ENCODE measurements around the gene QPRT.
"Not testable (repeated sequence)": the region's sequence is repeated elsewhere in the genome, so short reads cannot be mapped to it uniquely, and the experiment has no call there.

QPRT gene

GRCh38 chr16:29686740-29687332, 7.9 kb downstream of the QPRT start:
- no peaks in the 10 kb centered on the region for H3K36me3 ChIP-seq (replicated peaks; ENCODE audit: insufficient read depth, low read length)
- no peak overlapping the region for H3K27ac ChIP-seq (ENCODE audit: low read length)
- no peaks in the 10 kb centered on the region for H3K27me3 ChIP-seq (replicated peaks; ENCODE audit: insufficient read depth, low read length)
- no peaks in the 10 kb centered on the region for H3K9me3 ChIP-seq (replicated peaks; ENCODE audit: insufficient read depth, low read length)
- H3K9me2 ChIP-seq (replicated peaks; ENCODE audit: insufficient read depth, low read length) = no peaks in the 10 kb centered on the region
- H3K4me2 ChIP-seq (ENCODE audit: low read depth, low read length) = no peak overlapping the region
- no peak overlapping the region for H2AFZ ChIP-seq (ENCODE audit: low read length)
- no peak for DNase-seq
- H3F3A ChIP-seq (ENCODE audit: insufficient read depth, low read length) = no peaks in the 10 kb centered on the region
- no peaks in the 10 kb centered on the region for H3K79me2 ChIP-seq (ENCODE audit: low read length)
- H3K4me1 ChIP-seq (ENCODE audit: low read length) = peaks cover 7% of the 10 kb centered on the region; the same call in 1 of the 2 replicates
- no peaks in the 10 kb centered on the region for H4K20me1 ChIP-seq (ENCODE audit: insufficient read depth, low read length)
- H3K4me3 ChIP-seq (ENCODE audit: low read length) = no peak overlapping the region
- TF ChIP-seq EZH2 (optimal IDR thresholded peaks at IDR 0.05; ENCODE audit: low read depth, low read length) (no peak), EZH2phosphoT487 (IDR thresholded peaks at IDR 0.05; ENCODE audit: low read length) (no peak), CTCF (IDR thresholded peaks at IDR 0.05; ENCODE audit: low read length) (no peak)
- no peak overlapping the region for H3K9ac ChIP-seq (ENCODE audit: low read length)

- Histone ChIP-seq H3K36me3 (replicated peaks; ENCODE audit: insufficient read depth, low read length) (no peaks in the 10 kb centered on the region), H3K9ac (ENCODE audit: low read length) (no peak overlapping the region), H4K20me1 (ENCODE audit: insufficient read depth, low read length) (no peaks in the 10 kb centered on the region), H3K9me3 (replicated peaks; ENCODE audit: insufficient read depth, low read length) (no peaks in the 10 kb centered on the region), H3K4me3 (ENCODE audit: low read length) (no peak overlapping the region), H2AFZ (ENCODE audit: low read length) (no peak overlapping the region), H3K27ac (ENCODE audit: low read length) (no peak overlapping the region), H3K79me2 (ENCODE audit: low read length) (no peaks in the 10 kb centered on the region), H3K4me2 (ENCODE audit: low read depth, low read length) (no peak overlapping the region), H3K27me3 (replicated peaks; ENCODE audit: insufficient read depth, low read length) (no peaks in the 10 kb centered on the region), H3K4me1 (ENCODE audit: low read length) (peaks cover 7% of the 10 kb centered on the region; the same call in 1 of the 2 replicates), H3K9me2 (replicated peaks; ENCODE audit: insufficient read depth, low read length) (no peaks in the 10 kb centered on the region), H3F3A (ENCODE audit: insufficient read depth, low read length) (no peaks in the 10 kb centered on the region)
- no peak for DNase-seq
- TF ChIP-seq CTCF (IDR thresholded peaks at IDR 0.05; ENCODE audit: low read length) (no peak), EZH2phosphoT487 (IDR thresholded peaks at IDR 0.05; ENCODE audit: low read length) (no peak), EZH2 (optimal IDR thresholded peaks at IDR 0.05; ENCODE audit: low read depth, low read length) (no peak)
Measured at GRCh38 chr16:29687755-29688154, 8.8 kb downstream of the QPRT start.

GRCh38 chr16:29688172-29688571, 9.2 kb downstream of the QPRT start:
- Histone ChIP-seq H3K36me3 (replicated peaks; ENCODE audit: insufficient read depth, low read length) (no peaks in the 10 kb centered on the region), H3K27ac (ENCODE audit: low read length) (no peak overlapping the region), H3K27me3 (replicated peaks; ENCODE audit: insufficient read depth, low read length) (no peaks in the 10 kb centered on the region), H3K9ac (ENCODE audit: low read length) (no peak overlapping the region), H2AFZ (ENCODE audit: low read length) (no peak overlapping the region), H3K79me2 (ENCODE audit: low read length) (no peaks in the 10 kb centered on the region), H3K4me1 (ENCODE audit: low read length) (peaks cover 7% of the 10 kb centered on the region; the same call in 1 of the 2 replicates), H3K9me3 (replicated peaks; ENCODE audit: insufficient read depth, low read length) (no peaks in the 10 kb centered on the region), H3K9me2 (replicated peaks; ENCODE audit: insufficient read depth, low read length) (no peaks in the 10 kb centered on the region), H3F3A (ENCODE audit: insufficient read depth, low read length) (no peaks in the 10 kb centered on the region), H3K4me3 (ENCODE audit: low read length) (no peak overlapping the region), H4K20me1 (ENCODE audit: insufficient read depth, low read length) (no peaks in the 10 kb centered on the region), H3K4me2 (ENCODE audit: low read depth, low read length) (no peak overlapping the region)
- DNase-seq = no peak
- no peak for TF ChIP-seq CTCF (IDR thresholded peaks at IDR 0.05; ENCODE audit: low read length)
- no peak for TF ChIP-seq EZH2 (optimal IDR thresholded peaks at IDR 0.05; ENCODE audit: low read depth, low read length)
- TF ChIP-seq EZH2phosphoT487 (IDR thresholded peaks at IDR 0.05; ENCODE audit: low read length) = no peak

- not testable (repeated sequence) for H3K79me2 ChIP-seq (ENCODE audit: low read length); H3K27ac ChIP-seq (ENCODE audit: low read length); H3K4me1 ChIP-seq (ENCODE audit: low read length); H3K9ac ChIP-seq (ENCODE audit: low read length); H3K36me3 ChIP-seq (replicated peaks; ENCODE audit: insufficient read depth, low read length); H3K9me2 ChIP-seq (replicated peaks; ENCODE audit: insufficient read depth, low read length); H3K4me3 ChIP-seq (ENCODE audit: low read length); H3F3A ChIP-seq (ENCODE audit: insufficient read depth, low read length); H4K20me1 ChIP-seq (ENCODE audit: insufficient read depth, low read length); H3K27me3 ChIP-seq (replicated peaks; ENCODE audit: insufficient read depth, low read length); H2AFZ ChIP-seq (ENCODE audit: low read length); DNase-seq; H3K9me3 ChIP-seq (replicated peaks; ENCODE audit: insufficient read depth, low read length)
- H3K4me2 ChIP-seq (ENCODE audit: low read depth, low read length) = peak overlapping the region; percentile 16; the same call in 1 of the 2 replicates
Measured at GRCh38 chr16:29689490-29690351, 10.7 kb downstream of the QPRT start.

GRCh38 chr16:29692606-29693005, 13.6 kb downstream of the QPRT start:
- H3K4me3 ChIP-seq (ENCODE audit: low read length); H3K79me2 ChIP-seq (ENCODE audit: low read length); H3K9me2 ChIP-seq (replicated peaks; ENCODE audit: insufficient read depth, low read length): not testable (repeated sequence)

More at GRCh38 chr16:29692606-29693005, 13.6 kb downstream of the QPRT start:
- H3K9ac ChIP-seq (ENCODE audit: low read length); H3K4me2 ChIP-seq (ENCODE audit: low read depth, low read length); H3K36me3 ChIP-seq (replicated peaks; ENCODE audit: insufficient read depth, low read length); H4K20me1 ChIP-seq (ENCODE audit: insufficient read depth, low read length); H3K27ac ChIP-seq (ENCODE audit: low read length); H2AFZ ChIP-seq (ENCODE audit: low read length); H3K4me1 ChIP-seq (ENCODE audit: low read length); H3F3A ChIP-seq (ENCODE audit: insufficient read depth, low read length); DNase-seq; H3K9me3 ChIP-seq (replicated peaks; ENCODE audit: insufficient read depth, low read length); H3K27me3 ChIP-seq (replicated peaks; ENCODE audit: insufficient read depth, low read length): not testable (repeated sequence)
